Type B pancreatic cell (in vitro differentiated cells): Measurements from ENCODE around the gene SLC5A2. TPM values are rescaled to one million over a fixed set of nuclear protein-coding genes. Genes with fewer than 3 reads are reported as not detected.

ENCODE experiments used
- DNase-seq: peaks from one replicate; pipeline ENCODE4 v3.0.0; 2021; ENCODE audit warnings: mixed read lengths; ENCODE audit not compliant: unreplicated experiment; ENCODE audit errors: extremely low spot score
- H3K27ac Mint-ChIP-seq: 2 replicates; pipeline ENCODE4 v1.8.0; 2021; ENCODE audit warnings: mild to moderate bottlenecking, mixed read lengths
- H3K27me3 Mint-ChIP-seq: 2 replicates; pipeline ENCODE4 v1.8.0; 2021; ENCODE audit warnings: mixed read lengths
- H3K36me3 Mint-ChIP-seq: 2 replicates; pipeline ENCODE4 v1.8.0; 2021; ENCODE audit warnings: mixed read lengths
- H3K4me1 Mint-ChIP-seq: one replicate; pipeline ENCODE4 v1.8.0; 2021; ENCODE audit warnings: mixed read lengths; ENCODE audit not compliant: unreplicated experiment
- H3K4me3 Mint-ChIP-seq: 2 replicates; pipeline ENCODE4 v1.8.0; 2021; ENCODE audit warnings: mild to moderate bottlenecking, mixed read lengths
- H3K9me3 Mint-ChIP-seq: 2 replicates; pipeline ENCODE4 v1.8.0; 2021; ENCODE audit warnings: mixed read lengths
- total RNA-seq: library from RNA; stranded (reverse); gene quantifications from 2 replicates; pipeline ENCODE4 v1.2.1, GENCODE V29; 2021; ENCODE audit warnings: low replicate concordance
- TF ChIP-seq, protein P1 (sequence below): fragments of 200-600 bp; sonication (generic); conservative IDR thresholded peaks from 2 replicates; pipeline ENCODE4 v1.5.0; 2021; ENCODE audit warnings: antibody characterized with exemption, mild to moderate bottlenecking

The SLC5A2 gene
- total RNA-seq, 1 donor from 2014 or later: 0.41 TPM

DNA sequence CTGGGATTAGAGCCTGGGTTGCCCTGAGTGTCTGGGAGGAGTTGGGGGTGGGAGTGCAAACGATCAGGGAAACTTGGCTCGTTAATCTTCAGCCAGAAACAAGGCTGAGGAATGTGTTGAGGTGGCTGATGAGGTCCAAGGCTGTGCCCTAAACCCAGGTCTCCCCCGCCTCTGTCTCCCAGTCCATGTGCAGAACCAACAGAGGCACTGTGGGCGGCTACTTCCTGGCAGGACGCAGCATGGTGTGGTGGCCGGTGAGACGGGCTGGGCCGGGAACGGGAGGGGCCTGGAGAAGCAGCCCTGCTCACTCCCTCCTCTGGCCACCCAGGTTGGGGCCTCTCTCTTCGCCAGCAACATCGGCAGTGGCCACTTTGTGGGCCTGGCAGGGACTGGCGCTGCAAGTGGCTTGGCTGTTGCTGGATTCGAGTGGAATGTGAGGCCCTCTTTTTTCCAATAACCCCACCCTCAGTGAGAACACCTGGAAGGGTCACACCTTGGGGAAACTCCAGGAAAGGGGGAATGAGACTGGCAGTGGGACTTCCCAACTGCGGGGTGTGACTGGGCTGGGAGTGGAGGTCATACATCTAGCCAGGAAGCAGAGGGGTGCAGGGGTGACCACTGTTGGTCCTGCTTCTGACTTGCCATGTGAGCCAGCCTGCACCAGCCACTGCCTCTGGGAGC lies 1.7 kb downstream of the SLC5A2 start:
- TF ChIP-seq, protein P1, sequence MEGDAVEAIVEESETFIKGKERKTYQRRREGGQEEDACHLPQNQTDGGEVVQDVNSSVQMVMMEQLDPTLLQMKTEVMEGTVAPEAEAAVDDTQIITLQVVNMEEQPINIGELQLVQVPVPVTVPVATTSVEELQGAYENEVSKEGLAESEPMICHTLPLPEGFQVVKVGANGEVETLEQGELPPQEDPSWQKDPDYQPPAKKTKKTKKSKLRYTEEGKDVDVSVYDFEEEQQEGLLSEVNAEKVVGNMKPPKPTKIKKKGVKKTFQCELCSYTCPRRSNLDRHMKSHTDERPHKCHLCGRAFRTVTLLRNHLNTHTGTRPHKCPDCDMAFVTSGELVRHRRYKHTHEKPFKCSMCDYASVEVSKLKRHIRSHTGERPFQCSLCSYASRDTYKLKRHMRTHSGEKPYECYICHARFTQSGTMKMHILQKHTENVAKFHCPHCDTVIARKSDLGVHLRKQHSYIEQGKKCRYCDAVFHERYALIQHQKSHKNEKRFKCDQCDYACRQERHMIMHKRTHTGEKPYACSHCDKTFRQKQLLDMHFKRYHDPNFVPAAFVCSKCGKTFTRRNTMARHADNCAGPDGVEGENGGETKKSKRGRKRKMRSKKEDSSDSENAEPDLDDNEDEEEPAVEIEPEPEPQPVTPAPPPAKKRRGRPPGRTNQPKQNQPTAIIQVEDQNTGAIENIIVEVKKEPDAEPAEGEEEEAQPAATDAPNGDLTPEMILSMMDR: no peak
- H3K27me3 Mint-ChIP-seq: peaks cover 62% of the 10 kb centered on the region
- no peaks in the 10 kb centered on the region for H3K4me1 Mint-ChIP-seq
- no peaks in the 10 kb centered on the region for H3K9me3 Mint-ChIP-seq
- no peak overlapping the region for H3K4me3 Mint-ChIP-seq
- no peak overlapping the region for H3K27ac Mint-ChIP-seq
- peaks cover 3% of the 10 kb centered on the region for H3K36me3 Mint-ChIP-seq
- no peak for DNase-seq

DNA sequence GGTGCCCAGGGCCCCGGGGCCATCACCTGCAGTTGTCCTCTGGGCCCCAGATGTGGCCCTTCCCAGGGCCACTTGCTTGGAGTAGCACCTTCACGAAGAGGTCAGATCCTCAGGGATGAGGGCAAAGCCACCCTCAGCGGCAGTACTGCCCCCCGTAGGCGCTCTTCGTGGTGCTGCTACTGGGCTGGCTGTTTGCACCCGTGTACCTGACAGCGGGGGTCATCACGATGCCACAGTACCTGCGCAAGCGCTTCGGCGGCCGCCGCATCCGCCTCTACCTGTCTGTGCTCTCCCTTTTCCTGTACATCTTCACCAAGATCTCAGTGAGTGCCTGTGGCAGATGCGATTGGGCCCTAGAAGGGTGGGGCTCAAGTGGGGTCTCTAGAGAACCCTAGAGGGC lies 2.6 kb downstream of the SLC5A2 start:
- Mint-ChIP-seq H3K36me3 (peaks cover 5% of the 10 kb centered on the region), H3K27me3 (peaks cover 59% of the 10 kb centered on the region), H3K4me3 (no peak overlapping the region), H3K4me1 (no peaks in the 10 kb centered on the region), H3K9me3 (no peaks in the 10 kb centered on the region), H3K27ac (no peak overlapping the region)
- TF ChIP-seq, protein P1: no peak
- DNase-seq: no peak

DNA sequence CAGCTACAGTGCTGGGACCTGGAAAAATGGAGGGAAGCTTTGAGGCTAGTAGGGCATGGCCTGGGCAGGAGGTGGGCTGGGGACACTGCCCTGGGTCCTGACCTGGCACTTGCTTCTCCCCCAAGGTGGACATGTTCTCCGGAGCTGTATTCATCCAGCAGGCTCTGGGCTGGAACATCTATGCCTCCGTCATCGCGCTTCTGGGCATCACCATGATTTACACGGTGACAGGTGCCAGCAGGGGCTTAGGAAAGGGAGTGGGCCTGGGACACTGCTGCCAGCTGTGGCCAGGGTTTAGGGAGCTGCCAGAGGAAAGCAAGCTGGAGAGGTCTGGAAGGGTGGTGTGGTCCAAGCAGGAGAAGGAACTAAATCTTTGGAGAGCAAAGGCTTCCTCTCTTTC lies 3.1 kb downstream of the SLC5A2 start:
- peaks cover 54% of the 10 kb centered on the region for H3K27me3 Mint-ChIP-seq
- no peaks in the 10 kb centered on the region for H3K4me1 Mint-ChIP-seq
- TF ChIP-seq, protein P1: no peak
- no peak for DNase-seq
- no peak overlapping the region for H3K27ac Mint-ChIP-seq
- no peaks in the 10 kb centered on the region for H3K9me3 Mint-ChIP-seq
- H3K36me3 Mint-ChIP-seq: peaks cover 5% of the 10 kb centered on the region
- peak overlapping the region; percentile 66 for H3K4me3 Mint-ChIP-seq

DNA sequence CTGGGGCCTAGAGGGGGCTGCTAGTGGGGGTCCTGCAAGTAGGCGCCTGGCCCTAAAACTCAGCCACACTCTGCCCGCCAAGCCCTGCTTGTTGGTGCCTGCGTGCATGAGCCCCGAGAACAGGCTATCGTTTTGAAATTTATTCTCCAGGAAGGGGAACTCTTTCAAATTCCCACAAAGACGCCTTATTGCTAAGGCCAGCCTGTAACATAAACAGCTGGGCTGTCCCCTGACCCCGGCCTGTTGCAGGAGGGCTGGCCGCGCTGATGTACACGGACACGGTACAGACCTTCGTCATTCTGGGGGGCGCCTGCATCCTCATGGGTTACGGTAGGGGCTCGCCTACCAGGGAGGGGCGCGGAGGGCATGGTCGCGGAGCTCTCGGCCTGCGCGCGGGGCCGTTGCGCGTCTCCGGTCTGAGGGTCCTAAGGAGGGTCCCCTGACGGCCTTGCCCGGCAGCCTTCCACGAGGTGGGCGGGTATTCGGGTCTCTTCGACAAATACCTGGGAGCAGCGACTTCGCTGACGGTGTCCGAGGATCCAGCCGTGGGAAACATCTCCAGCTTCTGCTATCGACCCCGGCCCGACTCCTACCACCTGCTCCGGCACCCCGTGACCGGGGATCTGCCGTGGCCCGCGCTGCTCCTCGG lies 4.3 kb downstream of the SLC5A2 start:
- peak overlapping the region; percentile 87 for H3K4me3 Mint-ChIP-seq
- peaks cover 5% of the 10 kb centered on the region for H3K36me3 Mint-ChIP-seq
- TF ChIP-seq, protein P1: no peak
- no peaks in the 10 kb centered on the region for H3K4me1 Mint-ChIP-seq
- no peaks in the 10 kb centered on the region for H3K9me3 Mint-ChIP-seq
- H3K27ac Mint-ChIP-seq: no peak overlapping the region
- no peak for DNase-seq
- H3K27me3 Mint-ChIP-seq: peaks cover 49% of the 10 kb centered on the region

DNA sequence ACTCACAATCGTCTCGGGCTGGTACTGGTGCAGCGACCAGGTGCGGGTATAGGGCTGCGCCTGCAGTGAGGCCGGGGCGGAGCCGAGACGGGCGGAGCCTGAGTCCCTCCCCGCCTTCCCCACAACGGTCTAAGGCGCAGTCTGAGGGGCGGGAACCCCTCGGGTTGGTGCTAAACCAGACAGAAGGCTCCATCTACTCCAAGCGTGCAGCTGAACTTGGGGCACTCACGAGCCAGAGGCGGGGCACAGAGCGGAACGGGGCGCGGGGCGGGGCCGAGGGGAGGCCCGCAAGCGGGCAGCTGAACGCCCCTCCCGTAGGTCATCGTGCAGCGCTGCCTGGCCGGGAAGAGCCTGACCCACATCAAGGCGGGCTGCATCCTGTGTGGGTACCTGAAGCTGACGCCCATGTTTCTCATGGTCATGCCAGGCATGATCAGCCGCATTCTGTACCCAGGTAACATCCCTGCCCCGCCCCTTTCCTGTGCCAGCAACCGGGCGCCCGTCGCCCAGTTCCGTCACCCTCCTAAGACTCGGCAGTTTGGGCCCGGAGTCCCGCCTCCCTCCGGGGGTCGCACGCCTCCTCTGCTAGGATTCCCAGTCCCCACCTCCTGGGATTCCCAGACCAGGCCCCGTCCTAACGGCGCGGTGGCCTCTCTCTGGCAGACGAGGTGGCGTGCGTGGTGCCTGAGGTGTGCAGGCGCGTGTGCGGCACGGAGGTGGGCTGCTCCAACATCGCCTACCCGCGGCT lies 5.0 kb downstream of the SLC5A2 start:
- DNase-seq: no peak
- peaks cover 42% of the 10 kb centered on the region for H3K27me3 Mint-ChIP-seq
- peak overlapping the region; percentile 87 for H3K4me3 Mint-ChIP-seq

More for the DNA sequence above, 5.0 kb downstream of the SLC5A2 start:
- Mint-ChIP-seq H3K36me3 (peaks cover 5% of the 10 kb centered on the region), H3K9me3 (no peaks in the 10 kb centered on the region), H3K27ac (no peak overlapping the region), H3K4me1 (no peaks in the 10 kb centered on the region)
- TF ChIP-seq, protein P1: no peak
